NCI-H2029 (cell line): ENCODE measurements around the gene SLC22A7.
"Not testable (repeated sequence)": the region's sequence is repeated elsewhere in the genome, so short reads cannot be mapped to it uniquely, and the experiment has no call there.

ENCODE experiments used
- DNase-seq: peaks from one replicate; lab custom pipeline; 2025; lab: John Stamatoyannopoulos, UW

SLC22A7 gene

GRCh38 chr6:43338243-43338642 lies 40.2 kb downstream of the SLC22A7 start:
- no peak for DNase-seq

DNA sequence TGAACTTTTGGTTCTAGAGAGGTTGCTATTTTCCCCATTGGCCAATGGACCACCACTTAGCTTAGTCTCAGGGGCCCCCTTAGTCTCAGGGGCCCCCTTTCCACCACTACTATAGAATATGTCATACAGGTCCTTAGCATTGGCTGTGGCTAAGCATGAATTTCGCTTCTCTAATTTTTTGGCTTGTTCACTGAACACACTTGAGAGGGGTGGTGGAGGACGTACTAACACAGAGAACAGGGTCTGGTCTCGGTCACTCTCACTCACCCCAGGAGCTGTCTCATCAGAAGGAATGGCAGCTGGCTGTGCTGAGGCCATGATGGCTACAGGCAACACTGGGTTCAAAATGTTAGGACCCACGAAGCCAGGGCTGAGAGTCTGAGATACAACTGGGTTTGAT lies 41.1 kb downstream of the SLC22A7 start:
- no peak for DNase-seq

- DNase-seq, result not testable (repeated sequence)
Measured at GRCh38 chr6:43346243-43346642, 48.2 kb downstream of the SLC22A7 start.

DNA sequence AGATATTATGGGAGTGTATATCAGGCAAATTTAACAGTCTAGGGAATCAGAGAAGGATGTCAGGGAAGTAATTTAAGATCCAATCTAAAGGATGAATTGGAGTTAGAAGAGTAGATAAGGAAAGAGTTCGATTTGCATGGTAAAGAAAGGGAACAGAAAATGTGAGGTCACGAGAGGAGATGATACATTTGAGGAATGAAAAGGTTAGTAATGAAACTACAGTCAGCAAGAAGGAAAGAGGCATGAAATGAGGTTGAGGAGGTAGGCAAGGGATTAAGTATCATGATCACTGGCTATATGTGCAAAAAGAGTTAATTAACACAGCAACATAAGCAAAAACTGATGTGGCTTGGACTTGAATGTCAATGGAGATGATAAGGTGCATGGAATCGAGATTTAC lies 49.0 kb downstream of the SLC22A7 start:
- DNase-seq, result no peak

- DNase-seq, result no peak
Measured at GRCh38 chr6:43347444-43347843, 49.4 kb downstream of the SLC22A7 start.

DNA sequence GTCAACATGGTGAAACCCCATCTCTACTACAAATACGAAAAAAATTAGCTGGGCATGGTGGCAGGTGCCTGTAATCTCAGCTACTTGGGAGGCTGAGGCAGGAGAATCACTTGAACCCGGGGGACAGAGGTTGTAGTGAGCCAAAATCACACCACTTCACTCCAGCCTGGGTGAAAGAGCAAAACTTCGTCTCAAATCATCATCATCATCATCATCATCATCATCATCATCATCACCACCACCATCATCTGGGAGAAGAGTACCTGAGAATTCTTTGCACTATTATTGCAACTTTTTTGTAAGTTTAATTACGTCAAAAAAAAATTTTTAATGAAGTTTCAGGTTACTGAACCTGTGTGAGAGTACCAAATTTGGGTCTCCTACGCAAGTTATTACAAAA lies 53.9 kb downstream of the SLC22A7 start:
- DNase-seq, result not testable (repeated sequence)
